SK-N-SH treated with all-trans-retinoic acid at 6 μM for 48 hours (cell line): ENCODE data around the gene SORCS2.

ENCODE experiments used
- ATAC-seq: fragments of 200-7000 bp; cut with Tn5 transposase; 3 replicates; pipeline ENCODE4 v1.9.1; 2020; ENCODE audit warnings: mild to moderate bottlenecking, moderate library complexity
- ARNTL ChIP-seq: fragments of 450-650 bp; formaldehyde crosslinking; IDR thresholded peaks from 2 replicates; pipeline ENCODE4 v1.5.0; 2020; ENCODE audit warnings: low read depth, mild to moderate bottlenecking, moderate library complexity, borderline replicate concordance
- BACH2 ChIP-seq: fragments of 250-450 bp; sonication (Bioruptor Pico); IDR thresholded peaks from 2 replicates; pipeline ENCODE4 v1.9.0; 2021; ENCODE audit warnings: mild to moderate bottlenecking, borderline replicate concordance
- CREB5 ChIP-seq: fragments of 250-450 bp; sonication (Bioruptor Pico); IDR thresholded peaks from 2 replicates; pipeline ENCODE4 v1.5.1; 2020; ENCODE audit warnings: low read depth, mild to moderate bottlenecking, moderate library complexity
- CSDC2 ChIP-seq: fragments of 250-450 bp; sonication (Bioruptor Pico); IDR thresholded peaks from 2 replicates; pipeline ENCODE4 v1.5.0; 2020; ENCODE audit warnings: mild to moderate bottlenecking, moderate library complexity
- CSRNP3 ChIP-seq: fragments of 250-450 bp; sonication (Bioruptor Pico); IDR thresholded peaks from 2 replicates; pipeline ENCODE4 v1.5.1; 2021; ENCODE audit warnings: mild to moderate bottlenecking, moderate library complexity
- ESRRG ChIP-seq: fragments of 250-450 bp; sonication (Bioruptor Pico); IDR thresholded peaks from 2 replicates; pipeline ENCODE4 v1.6.1; 2021; ENCODE audit warnings: mild to moderate bottlenecking
- GLIS3 ChIP-seq: fragments of 250-450 bp; sonication (Bioruptor Pico); IDR thresholded peaks from 2 replicates; pipeline ENCODE4 v1.5.0; 2020; ENCODE audit warnings: mild to moderate bottlenecking, moderate library complexity
- ISL1 ChIP-seq: fragments of 250-450 bp; sonication (Bioruptor Pico); IDR thresholded peaks from 2 replicates; pipeline ENCODE4 v2.1.2; 2022; ENCODE audit warnings: mild to moderate bottlenecking, moderate library complexity
- OSR1 ChIP-seq: fragments of 250-450 bp; sonication (Bioruptor Pico); IDR thresholded peaks from 2 replicates; pipeline ENCODE4 v1.8.0; 2022; ENCODE audit warnings: moderate library complexity, mild to moderate bottlenecking, inconsistent platforms
- PATZ1 ChIP-seq: fragments of 250-450 bp; sonication (Bioruptor Pico); IDR thresholded peaks from 2 replicates; pipeline ENCODE4 v1.8.0; 2020; ENCODE audit warnings: mild to moderate bottlenecking, moderate library complexity, borderline replicate concordance
- POU6F1 ChIP-seq: fragments of 250-450 bp; sonication (Bioruptor Pico); IDR thresholded peaks from 2 replicates; pipeline ENCODE4 v1.8.0; 2021; ENCODE audit warnings: low read depth, mild to moderate bottlenecking, moderate library complexity, borderline replicate concordance
- PPARA ChIP-seq: fragments of 250-450 bp; sonication (Bioruptor Pico); IDR thresholded peaks from 2 replicates; pipeline ENCODE4 v1.5.0; 2020; ENCODE audit warnings: mild to moderate bottlenecking, borderline replicate concordance
- RARB ChIP-seq: fragments of 250-450 bp; sonication (Bioruptor Pico); IDR thresholded peaks from 2 replicates; pipeline ENCODE4 v1.8.0; 2021; ENCODE audit warnings: mild to moderate bottlenecking, moderate library complexity
- SNAI2 ChIP-seq: fragments of 250-450 bp; sonication (Bioruptor Pico); IDR thresholded peaks from 2 replicates; pipeline ENCODE4 v1.5.0; 2020; ENCODE audit warnings: mild to moderate bottlenecking, moderate library complexity
- TCF4 ChIP-seq: fragments of 250-450 bp; sonication (Bioruptor Pico); IDR thresholded peaks from 2 replicates; pipeline ENCODE4 v1.8.0; 2021; ENCODE audit warnings: mild to moderate bottlenecking, moderate library complexity, borderline replicate concordance
- TOX ChIP-seq: fragments of 250-450 bp; sonication (Bioruptor Pico); IDR thresholded peaks from 2 replicates; pipeline ENCODE4 v1.8.0; 2021; ENCODE audit warnings: mild to moderate bottlenecking, moderate library complexity, borderline replicate concordance
- TSHZ2 ChIP-seq: fragments of 250-450 bp; sonication (Bioruptor Pico); IDR thresholded peaks from 2 replicates; pipeline ENCODE4 v1.5.0; 2020; ENCODE audit warnings: mild to moderate bottlenecking, moderate library complexity
- ZFP3 ChIP-seq: fragments of 250-450 bp; sonication (Bioruptor Pico); IDR thresholded peaks from 2 replicates; pipeline ENCODE4 v1.5.0; 2020; ENCODE audit warnings: mild to moderate bottlenecking, moderate library complexity
- ZNF565 ChIP-seq: fragments of 450-650 bp; formaldehyde crosslinking; conservative IDR thresholded peaks from 2 replicates; pipeline ENCODE4 v1.5.0; 2020; ENCODE audit warnings: low read depth, mild to moderate bottlenecking, moderate library complexity
- ZNF70 ChIP-seq: fragments of 450-650 bp; formaldehyde crosslinking; IDR thresholded peaks from 2 replicates; pipeline ENCODE4 v1.5.0; 2020; ENCODE audit warnings: mild to moderate bottlenecking, moderate library complexity
- ZNF8 ChIP-seq: fragments of 450-650 bp; formaldehyde crosslinking; IDR thresholded peaks from 2 replicates; pipeline ENCODE4 v1.5.0; 2020; ENCODE audit warnings: mild to moderate bottlenecking, moderate library complexity

The SORCS2 gene

GRCh38 chr4:7168106-7168505 lies 24.2 kb upstream of the SORCS2 start:
- ATAC-seq = no peak
- TF ChIP-seq BACH2 (CRISPR knock-in tag) = no peak
- TF ChIP-seq TCF4 (CRISPR knock-in tag) = no peak
- no peak for TF ChIP-seq TOX (CRISPR knock-in tag)
- no peak for TF ChIP-seq ZNF8 (CRISPR knock-in tag)
- TF ChIP-seq ARNTL (CRISPR knock-in tag) = no peak
- no peak for TF ChIP-seq OSR1 (CRISPR knock-in tag)
- TF ChIP-seq GLIS3 (CRISPR knock-in tag) = no peak
- no peak for TF ChIP-seq ISL1 (CRISPR knock-in tag)
- no peak for TF ChIP-seq TSHZ2
- no peak for TF ChIP-seq ZNF565 (CRISPR knock-in tag)
- TF ChIP-seq CSDC2 (CRISPR knock-in tag) = no peak

- ATAC-seq = no peak
- TF ChIP-seq ARNTL (CRISPR knock-in tag) = no peak
- no peak for TF ChIP-seq OSR1 (CRISPR knock-in tag)
- TF ChIP-seq ZFP3 (CRISPR knock-in tag) = no peak
- no peak for TF ChIP-seq BACH2 (CRISPR knock-in tag)
- TF ChIP-seq ZNF8 (CRISPR knock-in tag) = no peak
- TF ChIP-seq RARB (CRISPR knock-in tag) = no peak
- TF ChIP-seq ZNF565 (CRISPR knock-in tag) = no peak
- TF ChIP-seq POU6F1 (CRISPR knock-in tag) = no peak
- no peak for TF ChIP-seq SNAI2 (CRISPR knock-in tag)
- TF ChIP-seq ISL1 (CRISPR knock-in tag) = no peak
- TF ChIP-seq CREB5 (CRISPR knock-in tag) = no peak
- TF ChIP-seq PATZ1 (CRISPR knock-in tag) = no peak
- TF ChIP-seq ZNF70 (CRISPR knock-in tag) = no peak
- TF ChIP-seq, all 23 proteins: peak for 0
These were observed 23.2 kb upstream of the SORCS2 start for GRCh38 chr4:7169134-7169533.

- TF ChIP-seq CSDC2 (CRISPR knock-in tag) (no peak), ESRRG (no peak)
- ATAC-seq = no peak
These were observed 22.3 kb upstream of the SORCS2 start for GRCh38 chr4:7170012-7170411.

GRCh38 chr4:7171191-7171900 lies 21.0 kb upstream of the SORCS2 start:
- TF ChIP-seq OSR1 (CRISPR knock-in tag) = no peak
- TF ChIP-seq PPARA (CRISPR knock-in tag) = no peak
- no peak for TF ChIP-seq GLIS3 (CRISPR knock-in tag)
- no peak for TF ChIP-seq ZNF70 (CRISPR knock-in tag)
- no peak for TF ChIP-seq CSRNP3 (CRISPR knock-in tag)
- no peak for TF ChIP-seq ISL1 (CRISPR knock-in tag)
- TF ChIP-seq ZNF565 (CRISPR knock-in tag) = no peak
- no peak for TF ChIP-seq POU6F1 (CRISPR knock-in tag)
- no peak for TF ChIP-seq PATZ1 (CRISPR knock-in tag)
- ATAC-seq = no peak
